ENCODE data around the gene NT5DC3. TPM values are rescaled to one million over a fixed set of nuclear protein-coding genes. Genes with fewer than 3 reads are reported as not detected.

NT5DC3 gene
- total RNA-seq, 1 experiment from 2014 or later = 12.5 TPM

DNA sequence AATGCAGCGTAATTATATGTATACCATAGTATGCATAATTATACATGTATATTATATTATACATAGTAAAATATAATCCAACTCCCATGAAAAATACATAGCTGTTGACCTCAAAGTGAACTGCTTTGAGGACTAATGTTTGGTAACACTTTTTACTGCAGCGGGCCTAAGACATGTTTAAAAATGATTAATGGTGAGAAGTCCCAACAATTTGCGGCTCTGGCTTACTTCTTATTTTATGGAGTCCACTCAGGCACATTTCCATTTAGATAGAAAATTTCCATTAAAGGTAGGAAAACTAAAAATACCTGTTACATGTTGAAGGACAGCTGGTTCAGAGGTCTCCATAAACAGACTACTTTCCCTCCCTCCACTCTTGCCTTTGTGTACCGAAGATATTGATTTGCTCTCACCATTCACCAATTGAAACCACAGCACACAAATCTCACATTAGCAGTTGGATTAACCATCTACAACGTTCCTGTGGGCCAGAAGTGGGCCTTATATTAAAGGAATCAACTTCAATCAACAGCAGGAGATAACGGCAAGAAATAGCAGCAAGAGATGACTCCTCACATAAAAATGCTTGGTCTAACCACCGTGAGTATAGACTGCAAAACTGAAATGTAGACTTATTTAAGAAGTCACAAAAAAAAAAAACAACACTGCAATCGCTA is 14.1 kb upstream of the NT5DC3 start (continued):
- TF ChIP-seq TEAD4 (CRISPR knock-in tag; IDR thresholded peaks at IDR 0.05) = no peak
- TF ChIP-seq GABPB1 (CRISPR knock-in tag; IDR thresholded peaks at IDR 0.05) = no peak
- TF ChIP-seq, protein P1, sequence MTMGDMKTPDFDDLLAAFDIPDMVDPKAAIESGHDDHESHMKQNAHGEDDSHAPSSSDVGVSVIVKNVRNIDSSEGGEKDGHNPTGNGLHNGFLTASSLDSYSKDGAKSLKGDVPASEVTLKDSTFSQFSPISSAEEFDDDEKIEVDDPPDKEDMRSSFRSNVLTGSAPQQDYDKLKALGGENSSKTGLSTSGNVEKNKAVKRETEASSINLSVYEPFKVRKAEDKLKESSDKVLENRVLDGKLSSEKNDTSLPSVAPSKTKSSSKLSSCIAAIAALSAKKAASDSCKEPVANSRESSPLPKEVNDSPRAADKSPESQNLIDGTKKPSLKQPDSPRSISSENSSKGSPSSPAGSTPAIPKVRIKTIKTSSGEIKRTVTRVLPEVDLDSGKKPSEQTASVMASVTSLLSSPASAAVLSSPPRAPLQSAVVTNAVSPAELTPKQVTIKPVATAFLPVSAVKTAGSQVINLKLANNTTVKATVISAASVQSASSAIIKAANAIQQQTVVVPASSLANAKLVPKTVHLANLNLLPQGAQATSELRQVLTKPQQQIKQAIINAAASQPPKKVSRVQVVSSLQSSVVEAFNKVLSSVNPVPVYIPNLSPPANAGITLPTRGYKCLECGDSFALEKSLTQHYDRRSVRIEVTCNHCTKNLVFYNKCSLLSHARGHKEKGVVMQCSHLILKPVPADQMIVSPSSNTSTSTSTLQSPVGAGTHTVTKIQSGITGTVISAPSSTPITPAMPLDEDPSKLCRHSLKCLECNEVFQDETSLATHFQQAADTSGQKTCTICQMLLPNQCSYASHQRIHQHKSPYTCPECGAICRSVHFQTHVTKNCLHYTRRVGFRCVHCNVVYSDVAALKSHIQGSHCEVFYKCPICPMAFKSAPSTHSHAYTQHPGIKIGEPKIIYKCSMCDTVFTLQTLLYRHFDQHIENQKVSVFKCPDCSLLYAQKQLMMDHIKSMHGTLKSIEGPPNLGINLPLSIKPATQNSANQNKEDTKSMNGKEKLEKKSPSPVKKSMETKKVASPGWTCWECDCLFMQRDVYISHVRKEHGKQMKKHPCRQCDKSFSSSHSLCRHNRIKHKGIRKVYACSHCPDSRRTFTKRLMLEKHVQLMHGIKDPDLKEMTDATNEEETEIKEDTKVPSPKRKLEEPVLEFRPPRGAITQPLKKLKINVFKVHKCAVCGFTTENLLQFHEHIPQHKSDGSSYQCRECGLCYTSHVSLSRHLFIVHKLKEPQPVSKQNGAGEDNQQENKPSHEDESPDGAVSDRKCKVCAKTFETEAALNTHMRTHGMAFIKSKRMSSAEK (CRISPR knock-in tag; IDR thresholded peaks at IDR 0.05; ENCODE audit: borderline replicate concordance) = no peak

DNA sequence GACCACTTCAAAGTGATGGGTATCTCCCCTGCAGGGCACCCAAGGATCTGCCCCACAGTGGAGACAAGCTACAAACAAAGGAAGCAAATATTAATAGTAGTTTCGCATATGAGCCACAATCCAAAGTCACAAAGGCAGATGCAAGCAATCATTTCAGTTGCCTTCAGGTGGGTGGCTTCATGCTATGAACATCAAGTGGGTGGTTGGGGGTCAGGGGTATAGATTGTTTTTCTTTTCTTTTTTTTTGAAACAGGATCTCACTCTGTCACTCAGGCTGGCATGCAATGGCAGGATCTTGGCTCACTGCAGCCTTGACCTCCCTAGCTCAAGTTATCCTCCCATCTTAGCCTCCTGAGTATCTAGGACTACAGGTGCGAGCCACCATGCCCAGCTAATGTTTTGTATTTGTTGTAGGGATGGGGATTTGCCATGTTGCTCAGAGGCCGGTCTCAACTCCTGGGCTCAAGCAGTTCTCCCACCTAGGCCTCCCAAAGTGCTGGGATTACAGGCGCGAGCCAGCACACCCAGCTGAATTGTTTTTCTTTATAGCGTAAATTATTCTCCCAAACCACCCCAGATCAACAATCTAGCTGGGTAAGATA is 13.4 kb upstream of the NT5DC3 start:
- no peaks in the 10 kb centered on the region for H3K9me3 Mint-ChIP-seq
- no peak for ATAC-seq
- H3K27me3 Mint-ChIP-seq (ENCODE audit: low read depth) = no peaks in the 10 kb centered on the region
- POLR2A ChIA-PET = no interaction called here
- no peak for DNase-seq (ENCODE audit: low spot score)
- TF ChIP-seq MYBL2 (CRISPR knock-in tag; IDR thresholded peaks at IDR 0.05) = no peak
- no peak for TF ChIP-seq TCF7 (CRISPR knock-in tag; IDR thresholded peaks at IDR 0.05; ENCODE audit: low read depth)
- TF ChIP-seq, protein P2, sequence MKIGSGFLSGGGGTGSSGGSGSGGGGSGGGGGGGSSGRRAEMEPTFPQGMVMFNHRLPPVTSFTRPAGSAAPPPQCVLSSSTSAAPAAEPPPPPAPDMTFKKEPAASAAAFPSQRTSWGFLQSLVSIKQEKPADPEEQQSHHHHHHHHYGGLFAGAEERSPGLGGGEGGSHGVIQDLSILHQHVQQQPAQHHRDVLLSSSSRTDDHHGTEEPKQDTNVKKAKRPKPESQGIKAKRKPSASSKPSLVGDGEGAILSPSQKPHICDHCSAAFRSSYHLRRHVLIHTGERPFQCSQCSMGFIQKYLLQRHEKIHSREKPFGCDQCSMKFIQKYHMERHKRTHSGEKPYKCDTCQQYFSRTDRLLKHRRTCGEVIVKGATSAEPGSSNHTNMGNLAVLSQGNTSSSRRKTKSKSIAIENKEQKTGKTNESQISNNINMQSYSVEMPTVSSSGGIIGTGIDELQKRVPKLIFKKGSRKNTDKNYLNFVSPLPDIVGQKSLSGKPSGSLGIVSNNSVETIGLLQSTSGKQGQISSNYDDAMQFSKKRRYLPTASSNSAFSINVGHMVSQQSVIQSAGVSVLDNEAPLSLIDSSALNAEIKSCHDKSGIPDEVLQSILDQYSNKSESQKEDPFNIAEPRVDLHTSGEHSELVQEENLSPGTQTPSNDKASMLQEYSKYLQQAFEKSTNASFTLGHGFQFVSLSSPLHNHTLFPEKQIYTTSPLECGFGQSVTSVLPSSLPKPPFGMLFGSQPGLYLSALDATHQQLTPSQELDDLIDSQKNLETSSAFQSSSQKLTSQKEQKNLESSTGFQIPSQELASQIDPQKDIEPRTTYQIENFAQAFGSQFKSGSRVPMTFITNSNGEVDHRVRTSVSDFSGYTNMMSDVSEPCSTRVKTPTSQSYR (CRISPR knock-in tag; IDR thresholded peaks at IDR 0.05) = no peak
- TF ChIP-seq, protein P3, sequence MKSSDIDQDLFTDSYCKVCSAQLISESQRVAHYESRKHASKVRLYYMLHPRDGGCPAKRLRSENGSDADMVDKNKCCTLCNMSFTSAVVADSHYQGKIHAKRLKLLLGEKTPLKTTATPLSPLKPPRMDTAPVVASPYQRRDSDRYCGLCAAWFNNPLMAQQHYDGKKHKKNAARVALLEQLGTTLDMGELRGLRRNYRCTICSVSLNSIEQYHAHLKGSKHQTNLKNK (CRISPR knock-in tag; IDR thresholded peaks at IDR 0.05) = no peak
- no peak for TF ChIP-seq IRF2 (CRISPR knock-in tag; IDR thresholded peaks at IDR 0.05; ENCODE audit: borderline replicate concordance, low read depth)
- no peak for TF ChIP-seq ZNF232 (CRISPR knock-in tag; IDR thresholded peaks at IDR 0.05)
- TF ChIP-seq, protein P4, sequence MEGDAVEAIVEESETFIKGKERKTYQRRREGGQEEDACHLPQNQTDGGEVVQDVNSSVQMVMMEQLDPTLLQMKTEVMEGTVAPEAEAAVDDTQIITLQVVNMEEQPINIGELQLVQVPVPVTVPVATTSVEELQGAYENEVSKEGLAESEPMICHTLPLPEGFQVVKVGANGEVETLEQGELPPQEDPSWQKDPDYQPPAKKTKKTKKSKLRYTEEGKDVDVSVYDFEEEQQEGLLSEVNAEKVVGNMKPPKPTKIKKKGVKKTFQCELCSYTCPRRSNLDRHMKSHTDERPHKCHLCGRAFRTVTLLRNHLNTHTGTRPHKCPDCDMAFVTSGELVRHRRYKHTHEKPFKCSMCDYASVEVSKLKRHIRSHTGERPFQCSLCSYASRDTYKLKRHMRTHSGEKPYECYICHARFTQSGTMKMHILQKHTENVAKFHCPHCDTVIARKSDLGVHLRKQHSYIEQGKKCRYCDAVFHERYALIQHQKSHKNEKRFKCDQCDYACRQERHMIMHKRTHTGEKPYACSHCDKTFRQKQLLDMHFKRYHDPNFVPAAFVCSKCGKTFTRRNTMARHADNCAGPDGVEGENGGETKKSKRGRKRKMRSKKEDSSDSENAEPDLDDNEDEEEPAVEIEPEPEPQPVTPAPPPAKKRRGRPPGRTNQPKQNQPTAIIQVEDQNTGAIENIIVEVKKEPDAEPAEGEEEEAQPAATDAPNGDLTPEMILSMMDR (IDR thresholded peaks at IDR 0.05) = no peak
- no peak for TF ChIP-seq ETV6 (CRISPR knock-in tag; IDR thresholded peaks at IDR 0.05)
- TF ChIP-seq, protein P5, sequence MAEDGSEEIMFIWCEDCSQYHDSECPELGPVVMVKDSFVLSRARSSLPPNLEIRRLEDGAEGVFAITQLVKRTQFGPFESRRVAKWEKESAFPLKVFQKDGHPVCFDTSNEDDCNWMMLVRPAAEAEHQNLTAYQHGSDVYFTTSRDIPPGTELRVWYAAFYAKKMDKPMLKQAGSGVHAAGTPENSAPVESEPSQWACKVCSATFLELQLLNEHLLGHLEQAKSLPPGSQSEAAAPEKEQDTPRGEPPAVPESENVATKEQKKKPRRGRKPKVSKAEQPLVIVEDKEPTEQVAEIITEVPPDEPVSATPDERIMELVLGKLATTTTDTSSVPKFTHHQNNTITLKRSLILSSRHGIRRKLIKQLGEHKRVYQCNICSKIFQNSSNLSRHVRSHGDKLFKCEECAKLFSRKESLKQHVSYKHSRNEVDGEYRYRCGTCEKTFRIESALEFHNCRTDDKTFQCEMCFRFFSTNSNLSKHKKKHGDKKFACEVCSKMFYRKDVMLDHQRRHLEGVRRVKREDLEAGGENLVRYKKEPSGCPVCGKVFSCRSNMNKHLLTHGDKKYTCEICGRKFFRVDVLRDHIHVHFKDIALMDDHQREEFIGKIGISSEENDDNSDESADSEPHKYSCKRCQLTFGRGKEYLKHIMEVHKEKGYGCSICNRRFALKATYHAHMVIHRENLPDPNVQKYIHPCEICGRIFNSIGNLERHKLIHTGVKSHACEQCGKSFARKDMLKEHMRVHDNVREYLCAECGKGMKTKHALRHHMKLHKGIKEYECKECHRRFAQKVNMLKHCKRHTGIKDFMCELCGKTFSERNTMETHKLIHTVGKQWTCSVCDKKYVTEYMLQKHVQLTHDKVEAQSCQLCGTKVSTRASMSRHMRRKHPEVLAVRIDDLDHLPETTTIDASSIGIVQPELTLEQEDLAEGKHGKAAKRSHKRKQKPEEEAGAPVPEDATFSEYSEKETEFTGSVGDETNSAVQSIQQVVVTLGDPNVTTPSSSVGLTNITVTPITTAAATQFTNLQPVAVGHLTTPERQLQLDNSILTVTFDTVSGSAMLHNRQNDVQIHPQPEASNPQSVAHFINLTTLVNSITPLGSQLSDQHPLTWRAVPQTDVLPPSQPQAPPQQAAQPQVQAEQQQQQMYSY (CRISPR knock-in tag; IDR thresholded peaks at IDR 0.05) = no peak
- TF ChIP-seq, protein P6, sequence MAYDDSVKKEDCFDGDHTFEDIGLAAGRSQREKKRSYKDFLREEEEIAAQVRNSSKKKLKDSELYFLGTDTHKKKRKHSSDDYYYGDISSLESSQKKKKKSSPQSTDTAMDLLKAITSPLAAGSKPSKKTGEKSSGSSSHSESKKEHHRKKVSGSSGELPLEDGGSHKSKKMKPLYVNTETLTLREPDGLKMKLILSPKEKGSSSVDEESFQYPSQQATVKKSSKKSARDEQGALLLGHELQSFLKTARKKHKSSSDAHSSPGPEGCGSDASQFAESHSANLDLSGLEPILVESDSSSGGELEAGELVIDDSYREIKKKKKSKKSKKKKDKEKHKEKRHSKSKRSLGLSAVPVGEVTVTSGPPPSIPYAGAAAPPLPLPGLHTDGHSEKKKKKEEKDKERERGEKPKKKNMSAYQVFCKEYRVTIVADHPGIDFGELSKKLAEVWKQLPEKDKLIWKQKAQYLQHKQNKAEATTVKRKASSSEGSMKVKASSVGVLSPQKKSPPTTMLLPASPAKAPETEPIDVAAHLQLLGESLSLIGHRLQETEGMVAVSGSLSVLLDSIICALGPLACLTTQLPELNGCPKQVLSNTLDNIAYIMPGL (CRISPR knock-in tag; IDR thresholded peaks at IDR 0.05) = no peak
- TF ChIP-seq NFYB (CRISPR knock-in tag; conservative IDR thresholded peaks at IDR 0.05; ENCODE audit: low read depth) = no peak
- CTCF ChIA-PET = no interaction called here
- H3K36me3 Mint-ChIP-seq = no peaks in the 10 kb centered on the region
- no peak overlapping the region for H3K27ac Mint-ChIP-seq
- no peak overlapping the region for H3K4me3 Mint-ChIP-seq
- peaks cover 5% of the 10 kb centered on the region for H3K4me1 Mint-ChIP-seq

All from WTC11 (cell line).